H1 (cell line): Measurements from ENCODE around the gene ZC3H14. TPM values are rescaled to one million over a fixed set of nuclear protein-coding genes. Genes with fewer than 3 reads are reported as not detected.

Source experiments
- CTCF ChIA-PET: fragments of 300-600 bp; sonication (Branson Sonifier 250); formaldehyde crosslinking; loops from one replicate; lab custom pipeline; 2021; ENCODE audit not compliant: partially characterized antibody; lab: Charles Lee
- POLR2A ChIA-PET: fragments of 300-600 bp; sonication (Branson Sonifier 250); formaldehyde crosslinking; loops from one replicate; lab custom pipeline; 2021; ENCODE audit warnings: inconsistent platforms; ENCODE audit not compliant: partially characterized antibody; lab: Charles Lee
- DNase-seq, 2 experiments: peaks; one replicate each; pipeline versions ENCODE4 v3.0.0 to v3.0.0-alpha.2; 2010 to 2022; ENCODE audit warnings: low spot score in 2 of 2, low read depth in 1 of 2, mixed read lengths in 1 of 2
- FAIRE-seq: peaks from 2 replicates; lab custom pipeline; 2011; peaks lifted over from hg19 to GRCh38; lab: Jason Lieb, UNC
- H2AFZ ChIP-seq: 2 replicates; pipeline ENCODE4 v1.8.1; 2012; ENCODE audit warnings: low read length, inconsistent platforms
- H2AK5ac ChIP-seq: 2 replicates; pipeline ENCODE4 v1.6.1; 2013; ENCODE audit warnings: low read depth, low read length
- H2BK120ac ChIP-seq: replicated peaks from 2 replicates; pipeline ENCODE3; 2013; ENCODE audit warnings: low read depth, low read length, inconsistent platforms
- H2BK12ac ChIP-seq: 2 replicates; pipeline ENCODE4 v1.6.1; 2013; ENCODE audit warnings: low read depth, low read length
- H2BK15ac ChIP-seq: 2 replicates; pipeline ENCODE4 v1.6.1; 2013; ENCODE audit warnings: low read length
- H2BK20ac ChIP-seq: 2 replicates; pipeline ENCODE4 v1.6.1; 2013; ENCODE audit warnings: low read length
- H2BK5ac ChIP-seq: 2 replicates; pipeline ENCODE4 v1.6.1; 2013; ENCODE audit warnings: low read depth, low read length
- H3K14ac ChIP-seq: 2 replicates; pipeline ENCODE4 v1.6.1; 2013; ENCODE audit warnings: inconsistent platforms; ENCODE audit not compliant: insufficient read length
- H3K18ac ChIP-seq: 2 replicates; pipeline ENCODE4 v1.6.1; 2013; ENCODE audit warnings: low read length; ENCODE audit errors: extremely low read depth
- H3K23ac ChIP-seq: 2 replicates; pipeline ENCODE4 v1.6.1; 2013; ENCODE audit warnings: inconsistent platforms; ENCODE audit not compliant: insufficient read length
- H3K23me2 ChIP-seq: 2 replicates; pipeline ENCODE4 v1.6.1; 2013; ENCODE audit warnings: low read depth, low read length
- H3K27ac ChIP-seq: 2 replicates; pipeline ENCODE4 v1.6.1; 2011; ENCODE audit warnings: low read depth, low read length, inconsistent platforms
- H3K27me3 ChIP-seq, 4 experiments: replicated peaks in 1 of 4; 1 replicate in 1 of 4; 2 replicates in 3 of 4; pipeline versions ENCODE4 v1.6.1 to v1.8.1; 2011 to 2013; ENCODE audit warnings: low read length in 3 of 4, mild to moderate bottlenecking in 3 of 4, inconsistent platforms in 2 of 4, mixed read lengths in 2 of 4, moderate library complexity in 1 of 4; ENCODE audit not compliant: control insufficient read depth in 3 of 4, insufficient read depth in 3 of 4; ENCODE audit errors: extremely low read depth in 1 of 4
- H3K36me3 ChIP-seq, 4 experiments: 2 replicates each; pipeline versions ENCODE4 v1.6.1 to v1.8.1; 2011 to 2013; ENCODE audit warnings: mild to moderate bottlenecking in 4 of 4, low read length in 3 of 4, moderate library complexity in 2 of 4, control low read depth in 1 of 4, inconsistent platforms in 1 of 4; ENCODE audit not compliant: insufficient read depth in 4 of 4, control insufficient read depth in 2 of 4
- H3K4ac ChIP-seq: replicated peaks from 2 replicates; pipeline ENCODE3; 2013; ENCODE audit warnings: low read length, low read depth, mixed read lengths, inconsistent platforms; ENCODE audit not compliant: insufficient read length
- H3K4me1 ChIP-seq, 4 experiments: replicated peaks in 1 of 4; 1 replicate in 1 of 4; 2 replicates in 3 of 4; pipeline versions ENCODE4 v1.6.1 to v1.8.1; 2011 to 2013; ENCODE audit warnings: low read length in 3 of 4, inconsistent platforms in 2 of 4, mixed read lengths in 1 of 4; ENCODE audit not compliant: insufficient read depth in 4 of 4, control insufficient read depth in 3 of 4
- H3K4me2 ChIP-seq, 2 experiments: 2 replicates each; pipeline versions ENCODE4 v1.6.1 to v1.8.1; 2011 to 2013; ENCODE audit warnings: low read depth in 2 of 2, low read length in 2 of 2, control low read depth in 1 of 2, inconsistent platforms in 1 of 2, mild to moderate bottlenecking in 1 of 2; ENCODE audit not compliant: insufficient read depth in 1 of 2
- H3K4me3 ChIP-seq, 4 experiments: fragments of 200-600, 300-600 bp in 1 of 4; sonication (generic), shearing (Covaris generic), sonication (Bioruptor Twin) in 1 of 4; 2 replicates each; pipeline versions ENCODE4 v1.5.1 to v1.8.1; 2011 to 2016; ENCODE audit warnings: low read length in 4 of 4, low read depth in 3 of 4, control low read depth in 2 of 4, inconsistent platforms in 2 of 4, mild to moderate bottlenecking in 2 of 4, mixed read lengths in 1 of 4, moderate library complexity in 1 of 4; ENCODE audit not compliant: insufficient read depth in 2 of 4; ENCODE audit errors: extremely low read depth in 1 of 4
- H3K56ac ChIP-seq: replicated peaks from 2 replicates; pipeline ENCODE3; 2013; ENCODE audit warnings: low read depth, mild to moderate bottlenecking, mixed read lengths, low read length, inconsistent platforms; ENCODE audit not compliant: insufficient read length
- H3K79me1 ChIP-seq: 2 replicates; pipeline ENCODE4 v1.6.1; 2013; ENCODE audit warnings: low read depth, low read length, control low read depth
- H3K79me2 ChIP-seq, 2 experiments: 2 replicates each; pipeline versions ENCODE4 v1.6.1 to v1.8.1; 2012 to 2013; ENCODE audit warnings: low read length in 2 of 2, mild to moderate bottlenecking in 2 of 2, inconsistent platforms in 1 of 2; ENCODE audit not compliant: insufficient read depth in 2 of 2, control insufficient read depth in 1 of 2
- H3K9ac ChIP-seq, 4 experiments: replicated peaks in 1 of 4; 1 replicate in 1 of 4; 2 replicates in 3 of 4; pipeline versions ENCODE4 v1.6.1 to v1.8.1; 2011 to 2013; ENCODE audit warnings: low read depth in 3 of 4, low read length in 3 of 4, control low read depth in 2 of 4, mild to moderate bottlenecking in 2 of 4, moderate library complexity in 2 of 4, inconsistent platforms in 1 of 4; ENCODE audit errors: extremely low read depth in 1 of 4
- H3K9me3 ChIP-seq, 2 experiments: 2 replicates each; pipeline versions ENCODE4 v1.6.1 to v1.8.1; 2012 to 2013; ENCODE audit warnings: mild to moderate bottlenecking in 2 of 2, moderate library complexity in 2 of 2, control low read depth in 1 of 2, inconsistent platforms in 1 of 2, low read depth in 1 of 2, low read length in 1 of 2, mixed read lengths in 1 of 2; ENCODE audit not compliant: insufficient read depth in 2 of 2
- H4K20me1 ChIP-seq, 2 experiments: replicated peaks in 1 of 2; 2 replicates each; pipeline versions ENCODE3 to v1.8.1; 2011 to 2013; ENCODE audit warnings: inconsistent platforms in 2 of 2, low read length in 2 of 2, mild to moderate bottlenecking in 1 of 2; ENCODE audit not compliant: insufficient read depth in 2 of 2, control insufficient read depth in 1 of 2
- H4K5ac ChIP-seq: 2 replicates; pipeline ENCODE4 v1.6.1; 2013; ENCODE audit warnings: low read length, low read depth, mixed read lengths, inconsistent platforms; ENCODE audit not compliant: insufficient read length
- H4K8ac ChIP-seq: 2 replicates; pipeline ENCODE4 v1.8.0; 2013; ENCODE audit warnings: mild to moderate bottlenecking, moderate library complexity, low read length, inconsistent platforms; ENCODE audit not compliant: insufficient read depth; ENCODE audit errors: extremely low read depth
- H4K91ac ChIP-seq: replicated peaks from 2 replicates; pipeline ENCODE3; 2013; ENCODE audit warnings: low read length, mixed read lengths, inconsistent platforms; ENCODE audit not compliant: insufficient read length
- HDAC6 ChIP-seq: IDR thresholded peaks from one replicate; pipeline ENCODE4 v1.7.1; 2012; ENCODE audit warnings: low read depth, mild to moderate bottlenecking, inconsistent platforms, low read length, moderate library complexity
- KDM1A ChIP-seq: fragments of 200-600, 300-600 bp; sonication (generic); IDR thresholded peaks from 2 replicates; pipeline ENCODE4 v1.7.1; 2016; ENCODE audit warnings: mild to moderate bottlenecking, low read length, borderline replicate concordance
- TBP ChIP-seq: IDR thresholded peaks from 2 replicates; pipeline ENCODE4 v1.6.1; 2011; ENCODE audit warnings: low read depth, low read length, improper control_type of control experiment
- WGBS, 2 experiments: shearing (Covaris generic) in 1 of 2; methylation state at CpG; one replicate each; pipeline versions ENCODE4 v1.1.6 to v1.1.7; 2013 to 2015; ENCODE audit warnings: low lambda C conversion rate in 2 of 2, mixed read lengths in 2 of 2, inconsistent platforms in 1 of 2, low coverage in 1 of 2, missing lambda C conversion rate in 1 of 2; ENCODE audit not compliant: insufficient replicate concordance in 2 of 2, insufficient coverage in 1 of 2, insufficient read length in 1 of 2; ENCODE audit errors: extremely low coverage in 1 of 2, missing lambda C conversion rate in 1 of 2; 5-methylcytosine and 5-hydroxymethylcytosine counted together
- polyA plus RNA-seq, 7 experiments: library from polyadenylated mRNA; depleted of rRNA in 3 of 7; stranded (reverse) in 5 of 7; unstranded in 2 of 7; fragments of >200 nt in 5 of 7; fragments of 200-250 nt in 2 of 7; gene quantifications; 1 replicate in 5 of 7; 2 replicates in 1 of 7; 4 replicates in 1 of 7; pipeline versions ENCODE4 v1.2.1 to v1.2.3, GENCODE V29; 2011 to 2013; ENCODE audit warnings: missing spikeins in 2 of 7, mixed read lengths in 2 of 7
- total RNA-seq: library from RNA; stranded (reverse); fragmentation: NEBNext Ultra II Directional; extraction: Animal tissue kit (Norgen Biotek cat#: 25700); gene quantifications from 2 replicates; pipeline ENCODE4 v1.2.1, GENCODE V29; 2021

ZC3H14 gene
- total and polyA plus RNA-seq, 2 of the 8 experiments (the other 6 are each of a cell fraction or from before 2014, with no cell fraction given), result 86.0 to 99.1 TPM

DNA sequence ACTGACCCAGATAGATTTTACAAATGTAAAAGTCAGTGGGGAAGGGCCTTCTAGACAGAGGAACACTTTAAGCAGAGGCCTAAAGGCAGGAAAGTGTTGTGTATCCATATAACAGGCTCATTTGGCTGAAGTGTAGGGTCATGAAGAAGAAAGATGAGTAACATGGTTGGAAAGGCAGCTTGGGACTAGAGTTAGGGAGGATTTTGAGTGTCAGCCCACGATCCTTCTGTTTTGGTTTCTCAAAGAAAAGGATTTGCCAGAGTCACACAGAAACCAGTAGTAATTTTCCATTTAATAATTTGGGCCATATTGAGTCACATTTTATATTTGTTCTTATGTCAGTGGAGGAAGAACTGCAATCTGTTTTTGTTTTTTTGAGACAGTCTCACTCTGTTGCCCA lies 76.4 kb downstream of the ZC3H14 start:
- Histone ChIP-seq H3K23ac (no peak overlapping the region), H3K18ac (no peak overlapping the region), H3K4me2 (no peak overlapping the region), H2AFZ (no peak overlapping the region), H2BK5ac (no peak overlapping the region), H4K5ac (no peak overlapping the region), H2BK12ac (no peak overlapping the region), H3K9ac (no peak overlapping the region), H3K14ac (no peak overlapping the region), H3K4me1 (no peaks in the 10 kb centered on the region), H3K23me2 (no peaks in the 10 kb centered on the region; the same call in 1 of the 2 replicates), H3K56ac (no peak overlapping the region), H2BK15ac (no peak overlapping the region), H4K20me1 (no peaks in the 10 kb centered on the region), H3K36me3 (no peaks in the 10 kb centered on the region), H4K91ac (no peak overlapping the region), H3K4me3 (no peak overlapping the region), H3K27ac (no peak overlapping the region), H3K79me1 (no peaks in the 10 kb centered on the region), H3K79me2 (no peaks in the 10 kb centered on the region), H2BK120ac (no peak overlapping the region), H2BK20ac (no peak overlapping the region), H3K4ac (no peak overlapping the region), H3K9me3 (peaks cover 0 to 4% of the 10 kb centered on the region in 2 experiments; a peak in 1 of 4 replicates), H4K8ac (no peak overlapping the region), H2AK5ac (no peak overlapping the region), H3K27me3 (no peaks in the 10 kb centered on the region)
- FAIRE-seq, result no peak
- no peak for DNase-seq
- POLR2A ChIA-PET, result no interaction called here
- 81% methylated on average over 1 of the region's 1 CpG; no CpG with 5 or more reads in 1 of the 2 experiments for WGBS, 2 experiments
- no peak for TF ChIP-seq KDM1A
- TF ChIP-seq TBP, result no peak
- TF ChIP-seq HDAC6, result no peak
- CTCF ChIA-PET, result no interaction called here
